Measurements from ENCODE around the gene NR2C2AP. TPM values are rescaled to one million over a fixed set of nuclear protein-coding genes. Genes with fewer than 3 reads are reported as not detected.

NR2C2AP gene
- total and polyA plus RNA-seq, 8 donors: 6.8 to 19.1 (median 9.2) TPM

DNA sequence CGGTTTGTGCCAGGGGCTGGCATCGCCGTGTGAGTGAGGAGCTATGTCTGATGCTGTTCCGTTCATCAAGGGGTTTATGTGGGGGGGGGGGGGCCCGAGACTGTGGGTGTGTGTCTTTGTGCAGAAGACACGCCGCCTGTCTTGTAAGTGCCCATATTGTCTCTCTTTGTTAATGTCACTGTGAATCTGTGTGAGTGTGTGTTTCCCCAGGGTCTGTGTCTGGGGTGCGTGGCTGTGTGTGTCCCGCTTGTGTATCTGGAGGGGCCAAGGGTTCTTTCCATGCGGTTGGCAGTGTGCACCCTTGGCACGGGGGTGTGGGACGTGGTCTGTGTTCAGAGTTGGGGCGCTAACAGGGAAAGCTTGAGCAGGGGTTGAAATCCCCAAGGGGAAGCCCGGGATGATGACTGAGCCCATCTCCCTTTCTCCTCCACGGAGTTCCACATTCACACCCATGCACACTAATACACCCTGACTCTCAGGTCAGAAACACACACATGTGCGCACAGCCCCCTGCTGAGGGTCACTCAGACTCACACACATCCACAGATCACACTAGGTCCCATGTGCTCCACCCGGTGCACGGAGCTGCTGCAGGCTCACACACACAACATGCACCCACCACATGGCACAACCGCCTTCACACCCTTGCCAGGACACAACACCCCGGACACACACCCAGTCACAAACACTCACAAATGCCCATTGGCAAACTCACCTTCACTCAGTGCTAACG lies 10.4 kb upstream of the NR2C2AP start:
- FAIRE-seq (no peak), DNase-seq (no peak), ATAC-seq (no peak)
- Histone ChIP-seq H3K27me3 (peaks cover 0 to 21% (median 2%) of the 10 kb centered on the region in 4 donors), H3K36me3 (no peaks in the 10 kb centered on the region), H3K9me3 (no peaks in the 10 kb centered on the region), H3K27ac (no peak overlapping the region), H3K4me3 (no peak overlapping the region), H3K4me1 (no peaks in the 10 kb centered on the region)
- TF ChIP-seq, protein P1, sequence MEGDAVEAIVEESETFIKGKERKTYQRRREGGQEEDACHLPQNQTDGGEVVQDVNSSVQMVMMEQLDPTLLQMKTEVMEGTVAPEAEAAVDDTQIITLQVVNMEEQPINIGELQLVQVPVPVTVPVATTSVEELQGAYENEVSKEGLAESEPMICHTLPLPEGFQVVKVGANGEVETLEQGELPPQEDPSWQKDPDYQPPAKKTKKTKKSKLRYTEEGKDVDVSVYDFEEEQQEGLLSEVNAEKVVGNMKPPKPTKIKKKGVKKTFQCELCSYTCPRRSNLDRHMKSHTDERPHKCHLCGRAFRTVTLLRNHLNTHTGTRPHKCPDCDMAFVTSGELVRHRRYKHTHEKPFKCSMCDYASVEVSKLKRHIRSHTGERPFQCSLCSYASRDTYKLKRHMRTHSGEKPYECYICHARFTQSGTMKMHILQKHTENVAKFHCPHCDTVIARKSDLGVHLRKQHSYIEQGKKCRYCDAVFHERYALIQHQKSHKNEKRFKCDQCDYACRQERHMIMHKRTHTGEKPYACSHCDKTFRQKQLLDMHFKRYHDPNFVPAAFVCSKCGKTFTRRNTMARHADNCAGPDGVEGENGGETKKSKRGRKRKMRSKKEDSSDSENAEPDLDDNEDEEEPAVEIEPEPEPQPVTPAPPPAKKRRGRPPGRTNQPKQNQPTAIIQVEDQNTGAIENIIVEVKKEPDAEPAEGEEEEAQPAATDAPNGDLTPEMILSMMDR (IDR thresholded peaks at IDR 0.05): no peak
- intact Hi-C loops (cut with DNase I): no loop called here
- WGBS, 2 donors: 34% methylated on average over 21 of the region's 21 CpGs

DNA sequence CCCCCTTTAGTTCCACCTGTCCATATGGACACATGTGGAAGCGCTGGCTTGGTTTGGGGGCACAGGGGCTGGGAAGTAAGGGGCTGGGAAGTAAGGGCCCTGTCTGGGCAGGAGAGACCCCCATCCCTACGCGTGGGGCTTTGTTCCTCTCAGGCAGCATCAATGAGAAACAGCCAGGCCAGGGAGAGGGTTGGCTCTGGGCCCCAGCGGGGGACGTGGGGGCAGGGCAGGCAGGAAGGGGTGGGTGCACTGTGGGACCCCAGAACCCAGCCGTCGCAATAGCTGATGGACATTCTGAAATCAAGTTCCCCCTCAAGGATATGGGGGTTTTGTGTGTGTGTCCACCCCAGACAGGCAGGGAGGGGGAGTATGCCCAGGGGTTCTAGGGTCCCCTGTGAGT lies 9.7 kb upstream of the NR2C2AP start:
- Histone ChIP-seq H3K36me3 (no peaks in the 10 kb centered on the region), H3K27me3 (peaks cover 0 to 21% (median 2%) of the 10 kb centered on the region in 4 donors), H3K9me3 (no peaks in the 10 kb centered on the region), H3K27ac (no peak overlapping the region), H3K4me3 (no peak overlapping the region), H3K4me1 (no peaks in the 10 kb centered on the region)
- DNase-seq (no peak), ATAC-seq (no peak), FAIRE-seq (no peak)
- TF ChIP-seq, protein P1 (IDR thresholded peaks at IDR 0.05): no peak
- intact Hi-C loops (cut with DNase I): no loop called here
- 9 to 15% methylated on average over 7 of the region's 7 CpGs for WGBS, 2 donors

DNA sequence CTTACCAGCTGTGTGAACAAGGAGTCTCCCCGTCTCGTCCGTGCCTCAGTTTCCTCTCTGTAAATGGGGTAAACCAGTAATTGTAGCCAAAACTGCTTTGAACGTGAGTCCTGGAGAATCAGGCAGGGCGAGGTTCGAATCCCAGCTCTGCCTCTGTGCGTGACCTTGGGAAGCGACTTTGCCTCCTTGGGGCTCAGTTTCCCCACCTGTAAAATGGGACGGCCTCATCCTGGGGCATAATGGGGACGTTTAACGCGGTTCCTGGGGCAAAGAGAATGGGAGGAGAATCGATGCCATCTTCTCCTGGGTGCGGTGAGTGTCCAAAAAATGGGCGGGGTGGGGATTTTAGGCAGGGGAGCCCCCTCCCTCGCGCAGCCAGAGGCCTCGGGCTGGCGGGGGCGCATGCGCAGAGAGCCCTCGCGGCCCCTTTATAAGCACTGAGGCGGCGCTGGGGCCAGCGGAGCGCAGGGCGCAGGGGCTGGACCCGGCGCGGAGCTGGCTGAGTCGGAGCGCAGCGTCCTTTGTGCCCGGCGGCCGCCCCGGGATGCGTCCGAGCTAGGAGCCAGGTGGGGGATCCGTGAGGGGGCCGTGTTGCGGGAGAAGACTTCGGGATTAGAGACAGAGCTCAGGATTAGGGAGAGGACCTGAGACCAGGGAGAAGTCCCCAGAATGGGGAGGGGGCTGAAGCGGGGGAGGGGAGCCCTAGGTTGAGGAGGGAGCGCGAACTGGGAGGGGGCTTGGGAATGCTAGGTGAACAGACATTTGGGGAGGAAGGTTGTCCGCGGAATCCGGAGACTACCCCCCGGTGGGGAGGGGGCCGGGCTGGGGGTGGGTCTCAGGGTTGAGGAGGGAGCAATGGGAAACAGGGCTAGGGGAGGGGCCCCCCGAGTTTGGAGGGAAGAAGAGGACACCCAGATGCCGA lies 8.5 kb upstream of the NR2C2AP start, which contains the start of gene NCAN:
TSS of gene NCAN (plus strand) at position 460 of the 922 bp plus-strand sequence. CDS start 4,996 bp downstream, outside the sequence.
- no peaks in the 10 kb centered on the region for H3K36me3 ChIP-seq
- no peak within 1 kb of the TSS for H3K4me3 ChIP-seq
- H3K4me1 ChIP-seq: no peaks in the 10 kb centered on the region
- no peaks in the 10 kb centered on the region for H3K9me3 ChIP-seq
- H3K27me3 ChIP-seq: peaks cover 0 to 21% (median 2%) of the 10 kb centered on the region in 4 donors
- H3K27ac ChIP-seq: no peak within 1 kb of the TSS
- no peak for DNase-seq
- intact Hi-C loops (cut with DNase I): no loop called here
- FAIRE-seq: no peak
- TF ChIP-seq, protein P1 (IDR thresholded peaks at IDR 0.05): no peak
- 6 to 7% methylated on average over 47 to 54 of the region's 54 CpGs for WGBS, 2 donors
- ATAC-seq: no peak

DNA sequence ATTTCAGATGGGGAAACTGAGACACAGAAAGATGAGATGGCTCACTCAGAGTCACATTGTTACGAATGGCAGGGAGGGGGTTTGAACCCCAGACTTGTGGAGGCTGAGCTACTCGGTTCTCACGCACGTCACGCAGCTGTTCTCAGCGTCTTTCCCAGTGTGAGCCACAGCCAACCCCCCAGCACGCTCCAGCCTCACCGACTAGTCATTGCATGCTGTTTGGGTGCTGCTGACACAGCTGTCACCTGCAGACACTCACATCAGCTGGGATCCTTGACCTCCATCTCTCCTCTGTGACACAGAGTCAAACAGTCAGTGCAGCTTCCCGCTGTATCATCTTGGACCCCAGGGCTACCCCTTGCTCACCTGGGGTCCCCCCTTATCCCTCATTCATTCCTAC lies 6.2 kb upstream of the NR2C2AP start:
- peaks cover 0 to 21% (median 2%) of the 10 kb centered on the region in 4 donors for H3K27me3 ChIP-seq
- WGBS, 2 donors: 41 to 42% methylated on average over 9 of the region's 9 CpGs
- FAIRE-seq (no peak), DNase-seq (no peak), ATAC-seq (no peak)
- H3K4me1 ChIP-seq: no peaks in the 10 kb centered on the region
- no peaks in the 10 kb centered on the region for H3K9me3 ChIP-seq
- intact Hi-C loops (cut with DNase I): no loop called here
- no peaks in the 10 kb centered on the region for H3K36me3 ChIP-seq
- H3K4me3 ChIP-seq: no peak overlapping the region
- no peak overlapping the region for H3K27ac ChIP-seq
- TF ChIP-seq, protein P1 (IDR thresholded peaks at IDR 0.05): no peak

Measured in pancreas (tissue), 10 donors.